Measurements from ENCODE around the gene SPC24. TPM values are rescaled to one million over a fixed set of nuclear protein-coding genes. Genes with fewer than 3 reads are reported as not detected.
"Not testable (repeated sequence)": the region's sequence is repeated elsewhere in the genome, so short reads cannot be mapped to it uniquely, and the experiment has no call there.

Gene SPC24
- total RNA-seq, 3 donors from 2014 or later, result 0.66 to 4.8 (median 2.3) TPM

DNA sequence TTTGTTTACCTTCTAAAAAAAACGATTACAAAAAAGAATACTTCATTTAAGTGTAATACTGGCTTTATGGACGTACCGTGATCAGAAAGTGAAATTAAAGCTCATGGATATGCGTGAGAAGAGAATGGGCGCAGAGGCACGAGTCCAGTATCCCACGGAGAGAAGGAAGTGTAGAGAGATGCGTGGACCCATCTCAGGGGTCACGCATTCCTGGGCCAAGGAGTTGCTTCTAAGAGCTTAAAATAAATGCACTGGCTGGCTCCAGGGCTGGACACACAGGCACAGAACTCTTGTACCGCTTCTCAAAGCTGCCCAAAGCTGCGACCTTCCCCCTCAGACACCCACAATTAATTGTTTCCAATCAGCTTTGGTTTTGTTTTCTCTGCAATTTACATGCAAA, 8.7 kb upstream of the SPC24 start:
- Histone ChIP-seq H3K9me3 (no peaks in the 10 kb centered on the region), H3K27me3 (no peaks in the 10 kb centered on the region), H3K36me3 (no peaks in the 10 kb centered on the region), H3K4me3 (peak overlapping the region; percentile 20 to 41 (median 28)), H3K4me1 (peaks cover 0 to 2% of the 10 kb centered on the region in 2 donors), H3K27ac (peak overlapping the region; percentile 71 to 91)
- TF ChIP-seq POLR2A (IDR thresholded peaks at IDR 0.05) (no peak), POLR2AphosphoS5 (IDR thresholded peaks at IDR 0.05) (no peak)
- TF ChIP-seq, protein P1, sequence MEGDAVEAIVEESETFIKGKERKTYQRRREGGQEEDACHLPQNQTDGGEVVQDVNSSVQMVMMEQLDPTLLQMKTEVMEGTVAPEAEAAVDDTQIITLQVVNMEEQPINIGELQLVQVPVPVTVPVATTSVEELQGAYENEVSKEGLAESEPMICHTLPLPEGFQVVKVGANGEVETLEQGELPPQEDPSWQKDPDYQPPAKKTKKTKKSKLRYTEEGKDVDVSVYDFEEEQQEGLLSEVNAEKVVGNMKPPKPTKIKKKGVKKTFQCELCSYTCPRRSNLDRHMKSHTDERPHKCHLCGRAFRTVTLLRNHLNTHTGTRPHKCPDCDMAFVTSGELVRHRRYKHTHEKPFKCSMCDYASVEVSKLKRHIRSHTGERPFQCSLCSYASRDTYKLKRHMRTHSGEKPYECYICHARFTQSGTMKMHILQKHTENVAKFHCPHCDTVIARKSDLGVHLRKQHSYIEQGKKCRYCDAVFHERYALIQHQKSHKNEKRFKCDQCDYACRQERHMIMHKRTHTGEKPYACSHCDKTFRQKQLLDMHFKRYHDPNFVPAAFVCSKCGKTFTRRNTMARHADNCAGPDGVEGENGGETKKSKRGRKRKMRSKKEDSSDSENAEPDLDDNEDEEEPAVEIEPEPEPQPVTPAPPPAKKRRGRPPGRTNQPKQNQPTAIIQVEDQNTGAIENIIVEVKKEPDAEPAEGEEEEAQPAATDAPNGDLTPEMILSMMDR (IDR thresholded peaks at IDR 0.05), result no peak
- no peak for DNase-seq (ENCODE audit: low spot score in 2 of 2)
- intact Hi-C loops (cut with DNase I; ENCODE audit: low total_unique reads), result no loop called here

DNA sequence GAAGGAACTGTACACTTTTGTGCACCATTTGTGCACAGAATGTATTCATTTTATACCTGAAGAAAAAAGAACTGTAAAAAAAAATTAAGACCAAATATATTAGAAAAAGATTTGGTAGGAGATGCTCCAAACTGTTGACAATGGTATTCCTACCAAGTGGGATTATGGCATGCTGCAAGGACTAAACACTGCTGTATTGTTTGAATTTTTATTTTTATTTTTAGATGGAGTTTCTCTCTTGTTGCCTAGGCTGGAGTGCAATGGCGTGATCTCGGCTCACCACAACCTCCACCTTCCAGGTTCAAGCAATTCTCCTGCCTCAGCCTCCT, 4.8 kb upstream of the SPC24 start:
- H3K4me1 ChIP-seq, result peaks cover 0 to 16% of the 10 kb centered on the region in 2 donors
- H3K4me3 ChIP-seq; H3K36me3 ChIP-seq; H3K9me3 ChIP-seq; H3K27me3 ChIP-seq; DNase-seq (ENCODE audit: low spot score in 2 of 2); intact Hi-C loops (cut with DNase I; ENCODE audit: low total_unique reads): not testable (repeated sequence)
- peak overlapping the region in 1 of 2 donors; percentile 48 for H3K27ac ChIP-seq

GRCh38 chr19:11159598-11160439, 4.2 kb upstream of the SPC24 start:
- H3K27ac ChIP-seq, result peak overlapping the region; percentile 65 to 76
- H3K36me3 ChIP-seq, result no peaks in the 10 kb centered on the region
- no peaks in the 10 kb centered on the region for H3K27me3 ChIP-seq
- DNase-seq (ENCODE audit: low spot score in 2 of 2), result no peak
- intact Hi-C loops (cut with DNase I; ENCODE audit: low total_unique reads), result no loop called here
- TF ChIP-seq POLR2AphosphoS5 (IDR thresholded peaks at IDR 0.05) (peak in 1 of 3 donors; percentile 51), POLR2A (IDR thresholded peaks at IDR 0.05) (no peak)
- TF ChIP-seq, protein P1 (IDR thresholded peaks at IDR 0.05), result peak in 1 of 3 donors; percentile 24
- no peaks in the 10 kb centered on the region for H3K9me3 ChIP-seq
- no peak overlapping the region for H3K4me3 ChIP-seq
- peaks cover 0 to 20% of the 10 kb centered on the region in 2 donors for H3K4me1 ChIP-seq

DNA sequence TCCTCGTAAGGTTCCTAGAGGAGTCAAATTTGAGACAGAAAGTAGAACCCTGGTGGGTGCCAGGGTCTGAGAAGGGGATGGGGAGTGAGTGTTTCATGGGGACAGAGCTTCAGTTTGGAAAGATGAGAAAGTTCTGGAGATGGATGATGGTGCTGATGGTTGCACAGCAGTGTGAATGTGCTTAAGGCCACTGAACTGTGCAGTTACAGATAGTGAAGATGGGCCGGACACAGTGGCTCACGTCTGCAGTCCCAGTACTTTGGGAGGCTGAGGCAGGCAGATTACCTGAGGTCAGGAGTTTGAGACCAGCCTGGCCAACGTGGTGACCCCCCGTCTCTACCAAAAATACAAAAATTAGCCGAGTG, 917 bp downstream of the SPC24 start:
- Histone ChIP-seq H3K27ac (peak overlapping the region in 1 of 2 donors; percentile 19), H3K27me3 (no peaks in the 10 kb centered on the region), H3K4me3 (no peak overlapping the region), H3K9me3 (no peaks in the 10 kb centered on the region), H3K36me3 (no peaks in the 10 kb centered on the region), H3K4me1 (peaks cover 0 to 25% of the 10 kb centered on the region in 2 donors)
- intact Hi-C loops (cut with DNase I; ENCODE audit: low total_unique reads), result no loop called here
- no peak for DNase-seq (ENCODE audit: low spot score in 2 of 2)
- TF ChIP-seq, protein P1 (IDR thresholded peaks at IDR 0.05), result no peak
- no peak for TF ChIP-seq POLR2AphosphoS5 (IDR thresholded peaks at IDR 0.05)
- TF ChIP-seq POLR2A (IDR thresholded peaks at IDR 0.05), result no peak

DNA sequence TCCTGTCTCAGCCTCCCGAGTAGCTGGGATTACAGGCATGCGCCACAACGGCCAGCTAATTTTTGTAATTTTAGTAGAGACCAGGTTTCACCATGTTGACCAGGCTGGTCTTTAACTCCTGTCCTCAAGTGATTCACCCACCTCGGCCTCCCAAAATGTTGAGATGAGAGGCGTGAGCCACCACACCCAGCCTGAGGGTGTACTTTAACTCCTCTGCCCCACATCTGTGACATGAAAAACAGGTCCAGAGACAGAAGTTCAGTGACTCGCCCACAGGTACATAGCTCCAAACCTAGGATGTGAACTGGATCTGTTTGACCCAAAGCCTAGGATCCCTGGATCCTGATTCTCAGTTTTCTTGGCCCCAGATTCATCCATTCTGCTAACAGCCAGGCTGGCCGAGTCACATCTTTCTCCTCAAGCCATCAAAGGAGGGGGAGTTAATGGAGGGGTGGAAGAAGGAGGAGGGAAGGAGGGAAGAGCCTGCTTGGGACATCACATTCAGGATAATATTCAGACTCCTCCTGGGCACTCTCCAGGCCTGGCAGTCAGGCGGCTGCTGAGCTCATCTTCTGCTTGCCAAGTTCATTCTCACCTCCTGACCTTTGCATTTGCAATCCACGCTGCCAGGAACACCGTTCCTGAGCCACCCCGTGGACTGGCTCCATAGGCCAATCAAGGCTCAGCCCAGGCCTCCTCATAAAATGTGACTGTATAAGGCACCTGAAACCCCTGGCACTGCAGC, 3.1 kb downstream of the SPC24 start:
- intact Hi-C loops (cut with DNase I; ENCODE audit: low total_unique reads), result no loop called here
- no peaks in the 10 kb centered on the region for H3K9me3 ChIP-seq
- TF ChIP-seq POLR2A (IDR thresholded peaks at IDR 0.05) (no peak), POLR2AphosphoS5 (IDR thresholded peaks at IDR 0.05) (peak; percentile 62 to 77 (median 64))
- H3K4me1 ChIP-seq, result peaks cover 0 to 21% of the 10 kb centered on the region in 2 donors
- peak; percentile 70 to 84 for DNase-seq (ENCODE audit: low spot score in 2 of 2)
- H3K36me3 ChIP-seq, result no peaks in the 10 kb centered on the region
- no peak overlapping the region for H3K4me3 ChIP-seq
- no peaks in the 10 kb centered on the region for H3K27me3 ChIP-seq
- peak overlapping the region; percentile 85 to 86 for H3K27ac ChIP-seq

GRCh38 chr19:11151181-11151580, 4.4 kb downstream of the SPC24 start:
- H3K27ac ChIP-seq, result peak overlapping the region; percentile 68 to 85
- TF ChIP-seq POLR2AphosphoS5 (IDR thresholded peaks at IDR 0.05) (no peak), POLR2A (IDR thresholded peaks at IDR 0.05) (no peak)
- TF ChIP-seq, protein P1 (IDR thresholded peaks at IDR 0.05), result no peak
- no peaks in the 10 kb centered on the region for H3K27me3 ChIP-seq
- no peaks in the 10 kb centered on the region for H3K36me3 ChIP-seq
- H3K4me1 ChIP-seq, result peaks cover 0 to 17% of the 10 kb centered on the region in 2 donors
- no peak overlapping the region for H3K4me3 ChIP-seq
- intact Hi-C loops (cut with DNase I; ENCODE audit: low total_unique reads), result no loop called here
- DNase-seq (ENCODE audit: low spot score in 2 of 2), result no peak
- no peaks in the 10 kb centered on the region for H3K9me3 ChIP-seq

Measured in breast epithelium (tissue), 4 donors.